GM23338 (cell line): ENCODE results near the gene VAMP8. TPM values are rescaled to one million over a fixed set of nuclear protein-coding genes. Genes with fewer than 3 reads are reported as not detected.

Source experiments
- ATAC-seq: fragments of 200-7000 bp; cut with Tn5 transposase; 3 replicates; pipeline ENCODE4 v1.9.1; 2020
- DNase-seq: peaks from one replicate; pipeline ENCODE4 v3.0.0-alpha.2; 2015; ENCODE audit warnings: low spot score
- H2AFZ ChIP-seq: fragments of 200-600 bp; sonication (generic); 2 replicates; pipeline ENCODE4 v1.8.0; 2016; ENCODE audit warnings: antibody characterized with exemption, mild to moderate bottlenecking, moderate library complexity
- H3F3A ChIP-seq: fragments of 200-600 bp; sonication (generic); replicated peaks from 2 replicates; pipeline ENCODE4 v1.8.0; 2017; ENCODE audit warnings: antibody characterized with exemption, mixed run types, low read depth
- H3K27ac ChIP-seq: fragments of 200-600 bp; sonication (generic); 2 replicates; pipeline ENCODE4 v1.6.1; 2016; ENCODE audit warnings: low read depth
- H3K27me3 ChIP-seq: fragments of 200-600 bp; sonication (generic); 2 replicates; pipeline ENCODE4 v1.8.0; 2016; ENCODE audit warnings: mild to moderate bottlenecking, mixed run types, moderate library complexity; ENCODE audit not compliant: insufficient read depth
- H3K36me3 ChIP-seq: fragments of 200-600 bp; sonication (generic); 2 replicates; pipeline ENCODE4 v1.8.0; 2016; ENCODE audit warnings: mild to moderate bottlenecking; ENCODE audit not compliant: insufficient read depth
- H3K4me1 ChIP-seq: fragments of 200-600 bp; sonication (generic); 2 replicates; pipeline ENCODE4 v1.8.0; 2016; ENCODE audit warnings: mild to moderate bottlenecking, moderate library complexity; ENCODE audit not compliant: insufficient read depth
- H3K4me2 ChIP-seq: fragments of 200-600 bp; sonication (generic); 2 replicates; pipeline ENCODE4 v1.7.1; 2017; ENCODE audit warnings: mixed run types
- H3K4me3 ChIP-seq: fragments of 200-600 bp; sonication (generic); 2 replicates; pipeline ENCODE4 v1.6.1; 2016; ENCODE audit warnings: mixed run types
- H3K79me2 ChIP-seq: fragments of 200-600 bp; sonication (generic); replicated peaks from 2 replicates; pipeline ENCODE4 v1.8.0; 2017; ENCODE audit warnings: mild to moderate bottlenecking; ENCODE audit not compliant: insufficient read depth
- H3K9me2 ChIP-seq: fragments of 200-600 bp; sonication (generic); 2 replicates; pipeline ENCODE4 v1.8.0; 2017; ENCODE audit not compliant: insufficient read depth
- H4K20me1 ChIP-seq: fragments of 200-600 bp; sonication (generic); replicated peaks from 2 replicates; pipeline ENCODE4 v1.8.0; 2017; ENCODE audit warnings: mild to moderate bottlenecking; ENCODE audit not compliant: insufficient read depth
- H3K27ac Mint-ChIP-seq: 2 replicates; pipeline ENCODE4 v1.8.0; 2020; ENCODE audit warnings: inconsistent platforms, mild to moderate bottlenecking, moderate library complexity, mixed read lengths
- H3K27me3 Mint-ChIP-seq: 3 replicates; pipeline ENCODE4 v1.8.0; 2022; ENCODE audit warnings: low read depth, mild to moderate bottlenecking, moderate library complexity, mixed read lengths, inconsistent platforms; ENCODE audit not compliant: insufficient read depth, poor library complexity
- H3K36me3 Mint-ChIP-seq: 3 replicates; pipeline ENCODE4 v1.8.0; 2021; ENCODE audit warnings: low read depth, mild to moderate bottlenecking, inconsistent platforms, moderate library complexity, mixed read lengths
- H3K4me1 Mint-ChIP-seq: 3 replicates; pipeline ENCODE4 v1.8.0; 2020; ENCODE audit warnings: mild to moderate bottlenecking, inconsistent platforms, mixed read lengths
- H3K4me3 Mint-ChIP-seq: 3 replicates; pipeline ENCODE4 v1.8.0; 2021; ENCODE audit warnings: moderate library complexity, mild to moderate bottlenecking, inconsistent platforms, mixed read lengths
- H3K9me3 Mint-ChIP-seq: 3 replicates; pipeline ENCODE4 v1.8.0; 2020; ENCODE audit warnings: moderate library complexity, mild to moderate bottlenecking, inconsistent platforms, mixed read lengths
- CTCF ChIP-seq, 2 experiments: fragments of 200-600 bp in 1 of 2; sonication (generic) in 1 of 2; conservative IDR thresholded peaks; 2 replicates each; pipeline versions ENCODE4 v1.5.1 to v1.6.1; 2016 to 2017; ENCODE audit warnings: antibody characterized with exemption in 2 of 2, low read depth in 2 of 2, mild to moderate bottlenecking in 2 of 2, moderate library complexity in 1 of 2
- ETS1 ChIP-seq: IDR thresholded peaks from 2 replicates; pipeline ENCODE4 v1.6.1; 2016; ENCODE audit warnings: antibody characterized with exemption
- EZH2 ChIP-seq: fragments of 200-600 bp; sonication (generic); IDR thresholded peaks from one replicate; pipeline ENCODE4 v1.8.0; 2017; ENCODE audit warnings: antibody characterized with exemption, mild to moderate bottlenecking, low read depth; ENCODE audit not compliant: unreplicated experiment
- JUNB ChIP-seq: IDR thresholded peaks from one replicate; pipeline ENCODE4 v1.6.1; 2016; ENCODE audit warnings: antibody characterized with exemption; ENCODE audit not compliant: unreplicated experiment
- STAT1 ChIP-seq: IDR thresholded peaks from one replicate; pipeline ENCODE4 v1.6.1; 2016; ENCODE audit warnings: antibody characterized with exemption; ENCODE audit not compliant: unreplicated experiment
- ZNF462 ChIP-seq: fragments of 250-450 bp; sonication (Bioruptor Pico); IDR thresholded peaks from 2 replicates; pipeline ENCODE4 v1.5.0; 2020; ENCODE audit warnings: mild to moderate bottlenecking, moderate library complexity
- polyA plus RNA-seq: library from polyadenylated mRNA; unstranded; fragments of >200 nt; fragmentation: Nextera tagmentation; extraction: Ambion mirVana; gene quantifications from 2 replicates; pipeline ENCODE4 v1.2.1, GENCODE V29; 2016
- total RNA-seq: library from RNA; depleted of rRNA; stranded (reverse); fragments of >200 nt; shearing (Covaris generic); gene quantifications from 2 replicates; pipeline ENCODE4 v1.2.3, GENCODE V29; 2014

Gene VAMP8
- total and polyA plus RNA-seq, 2 experiments from 2014 or later: 16.3 to 71.7 TPM

GRCh38 chr2:85580206-85580605 is 2.8 kb downstream of the VAMP8 start (continued):
- TF ChIP-seq ZNF462 (CRISPR knock-in tag): no peak
- TF ChIP-seq ETS1: no peak
- no peak for TF ChIP-seq CTCF (conservative IDR thresholded peaks at IDR 0.05; ENCODE audit: low read depth in 2 of 2)
- TF ChIP-seq EZH2: no peak
- no peak for TF ChIP-seq JUNB
- no peak for TF ChIP-seq STAT1

GRCh38 chr2:85582492-85582891 is 5.1 kb downstream of the VAMP8 start:
- Histone ChIP-seq H3K27me3 (peaks cover 31% of the 10 kb centered on the region), H4K20me1 (no peaks in the 10 kb centered on the region), H3F3A (peaks cover 8% of the 10 kb centered on the region; the same call in 1 of the 2 replicates), H3K36me3 (no peaks in the 10 kb centered on the region), H3K4me3 (no peak overlapping the region), H3K9me2 (no peaks in the 10 kb centered on the region), H3K4me2 (no peak overlapping the region), H3K79me2 (no peaks in the 10 kb centered on the region), H2AFZ (no peak overlapping the region), H3K4me1 (peaks cover 30% of the 10 kb centered on the region), H3K27ac (no peak overlapping the region)
- DNase-seq: no peak
- ATAC-seq: no peak
- Mint-ChIP-seq H3K4me3 (no peak overlapping the region), H3K36me3 (peaks cover 10% of the 10 kb centered on the region; the same call in 1 of the 3 replicates), H3K4me1 (peaks cover 33% of the 10 kb centered on the region), H3K27ac (no peak overlapping the region), H3K27me3 (peaks cover 30% of the 10 kb centered on the region), H3K9me3 (0 out of 3 replicates have a peak, but pooled peaks cover 3% of the 10 kb centered on the region)
- TF ChIP-seq CTCF (conservative IDR thresholded peaks at IDR 0.05; ENCODE audit: low read depth in 2 of 2): no peak
